Measurements from ENCODE around the gene CD28. TPM values are rescaled to one million over a fixed set of nuclear protein-coding genes. Genes with fewer than 3 reads are reported as not detected.

Gene CD28
- total RNA-seq, 4 donors from 2014 or later = 0.20 to 1.3 (median 0.51) TPM

DNA sequence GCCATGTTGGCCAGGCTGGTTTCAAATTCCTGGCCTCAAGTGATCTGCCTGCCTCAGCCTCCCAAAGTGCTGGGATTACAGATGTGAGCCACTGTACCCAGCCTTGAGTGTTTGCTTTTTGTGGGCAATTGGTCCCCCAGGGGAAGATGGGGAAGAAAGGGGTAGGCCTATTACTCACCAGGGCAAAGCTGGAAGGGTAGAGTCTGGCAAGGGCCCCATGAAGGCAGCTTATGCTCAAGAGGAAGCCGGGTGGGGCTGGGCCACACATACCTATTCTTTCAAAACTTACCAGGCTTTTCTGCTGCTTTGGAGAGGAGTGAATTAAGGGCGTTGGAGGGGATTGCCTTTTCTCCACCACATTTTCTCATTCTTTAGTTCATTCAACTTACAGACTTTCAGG, 24.5 kb upstream of the CD28 start:
- Histone ChIP-seq H3K27ac (peak overlapping the region; percentile 39 to 66 (median 55)), H3K4me1 (peaks cover 15 to 38% of the 10 kb centered on the region in 2 donors), H3K4me3 (replicated peaks in 1 of 3) (no peak overlapping the region), H3K9me3 (no peaks in the 10 kb centered on the region), H3K27me3 (no peaks in the 10 kb centered on the region), H3K36me3 (no peaks in the 10 kb centered on the region)
- WGBS, 2 donors = 82% methylated on average over 2 of the region's 2 CpGs
- intact Hi-C loops (cut with DNase I) = no loop called here
- TF ChIP-seq, protein P1, sequence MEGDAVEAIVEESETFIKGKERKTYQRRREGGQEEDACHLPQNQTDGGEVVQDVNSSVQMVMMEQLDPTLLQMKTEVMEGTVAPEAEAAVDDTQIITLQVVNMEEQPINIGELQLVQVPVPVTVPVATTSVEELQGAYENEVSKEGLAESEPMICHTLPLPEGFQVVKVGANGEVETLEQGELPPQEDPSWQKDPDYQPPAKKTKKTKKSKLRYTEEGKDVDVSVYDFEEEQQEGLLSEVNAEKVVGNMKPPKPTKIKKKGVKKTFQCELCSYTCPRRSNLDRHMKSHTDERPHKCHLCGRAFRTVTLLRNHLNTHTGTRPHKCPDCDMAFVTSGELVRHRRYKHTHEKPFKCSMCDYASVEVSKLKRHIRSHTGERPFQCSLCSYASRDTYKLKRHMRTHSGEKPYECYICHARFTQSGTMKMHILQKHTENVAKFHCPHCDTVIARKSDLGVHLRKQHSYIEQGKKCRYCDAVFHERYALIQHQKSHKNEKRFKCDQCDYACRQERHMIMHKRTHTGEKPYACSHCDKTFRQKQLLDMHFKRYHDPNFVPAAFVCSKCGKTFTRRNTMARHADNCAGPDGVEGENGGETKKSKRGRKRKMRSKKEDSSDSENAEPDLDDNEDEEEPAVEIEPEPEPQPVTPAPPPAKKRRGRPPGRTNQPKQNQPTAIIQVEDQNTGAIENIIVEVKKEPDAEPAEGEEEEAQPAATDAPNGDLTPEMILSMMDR (IDR thresholded peaks at IDR 0.05) = no peak
- no peak for TF ChIP-seq POLR2A (IDR thresholded peaks at IDR 0.05)
- no peak for DNase-seq

DNA sequence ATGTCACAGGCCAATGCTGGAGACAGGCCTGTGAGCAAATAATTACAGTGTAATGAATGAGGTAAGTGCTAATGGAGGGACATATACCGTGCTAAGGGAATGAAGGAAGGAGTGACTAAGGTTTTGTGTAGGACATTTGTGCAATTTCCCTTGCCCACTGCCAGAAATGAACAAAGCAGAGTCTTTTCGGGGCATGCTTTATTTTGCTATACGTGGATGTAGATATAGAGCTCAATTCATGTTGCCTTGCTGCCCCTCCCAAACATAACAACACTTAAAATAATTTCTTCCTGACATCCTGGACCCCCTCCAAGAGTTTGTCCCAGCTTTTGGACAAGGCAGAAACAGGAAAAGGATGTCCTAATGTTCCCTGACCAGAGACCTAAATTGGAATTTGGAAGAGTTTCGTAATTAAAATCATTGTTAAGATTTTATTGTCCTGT, 23.7 kb upstream of the CD28 start:
- H3K4me1 ChIP-seq = peaks cover 15 to 38% of the 10 kb centered on the region in 2 donors
- no peaks in the 10 kb centered on the region for H3K27me3 ChIP-seq
- H3K27ac ChIP-seq = peak overlapping the region; percentile 39 to 66 (median 55)
- intact Hi-C loops (cut with DNase I) = no loop called here
- TF ChIP-seq POLR2A (IDR thresholded peaks at IDR 0.05) = no peak
- TF ChIP-seq, protein P1 (IDR thresholded peaks at IDR 0.05) = no peak
- H3K4me3 ChIP-seq (replicated peaks in 1 of 3) = no peak overlapping the region
- H3K9me3 ChIP-seq = no peaks in the 10 kb centered on the region
- no peaks in the 10 kb centered on the region for H3K36me3 ChIP-seq
- DNase-seq = no peak
- WGBS, 2 donors = 64 to 68% methylated on average over 4 of the region's 4 CpGs

DNA sequence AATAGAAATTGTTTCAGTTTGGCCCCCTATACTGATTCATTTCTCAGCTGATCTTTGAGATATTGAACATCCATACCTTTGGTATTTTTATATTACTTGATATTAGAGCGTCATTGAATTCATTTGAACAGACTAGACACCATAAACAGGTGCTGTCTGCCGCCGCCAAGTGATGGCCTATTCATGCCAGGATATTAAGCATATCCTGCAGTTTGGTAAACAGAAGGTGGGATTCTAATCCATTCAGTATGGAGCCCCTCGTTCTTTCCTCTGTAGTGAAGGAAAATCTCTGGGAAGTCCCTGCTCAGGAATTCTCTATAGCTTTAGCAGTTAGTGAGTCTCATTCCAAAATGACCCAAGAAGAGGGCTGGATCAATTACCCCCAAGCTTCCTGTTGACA, 23.0 kb upstream of the CD28 start:
- WGBS, 2 donors = 79 to 81% methylated on average over 4 of the region's 4 CpGs
- DNase-seq = no peak
- H3K4me1 ChIP-seq = peaks cover 15 to 38% of the 10 kb centered on the region in 2 donors

DNA sequence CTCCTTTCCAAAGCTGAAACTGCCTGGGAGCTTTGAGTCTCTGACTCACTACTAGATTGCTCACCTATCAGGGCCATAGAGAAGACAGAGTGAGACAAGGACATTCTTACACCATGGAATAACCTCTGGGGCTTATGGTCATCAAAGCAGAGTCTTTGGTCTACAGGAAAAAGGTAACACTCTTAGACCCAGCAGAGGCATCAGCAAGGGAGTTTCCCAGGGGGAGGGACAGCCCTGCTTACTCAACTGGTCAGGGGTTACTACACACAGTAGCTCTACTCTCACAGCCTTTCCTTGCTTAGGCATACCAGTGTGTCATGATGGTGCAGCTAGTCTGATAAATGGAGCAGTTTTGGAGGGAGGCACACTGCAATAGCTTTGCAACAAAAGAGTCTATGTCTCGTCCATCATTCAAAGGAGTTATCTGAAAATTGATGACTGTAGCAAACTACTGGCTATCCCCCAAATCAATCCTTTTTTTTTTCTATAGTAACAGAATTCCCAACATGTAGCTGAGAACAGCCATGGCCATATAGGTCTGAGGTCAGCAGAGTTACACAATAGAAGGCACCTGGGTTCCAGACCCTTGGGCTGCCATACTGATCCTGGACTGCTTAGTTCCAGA, 22.4 kb upstream of the CD28 start:
- Histone ChIP-seq H3K27ac (peak overlapping the region in 2 of 3 donors; percentile 54 to 63), H3K27me3 (no peaks in the 10 kb centered on the region), H3K4me1 (peaks cover 15 to 42% of the 10 kb centered on the region in 2 donors), H3K36me3 (no peaks in the 10 kb centered on the region), H3K9me3 (no peaks in the 10 kb centered on the region), H3K4me3 (replicated peaks in 1 of 3) (no peak overlapping the region)
- intact Hi-C loops (cut with DNase I) = no loop called here
- TF ChIP-seq POLR2A (IDR thresholded peaks at IDR 0.05) = no peak
- TF ChIP-seq, protein P1 (IDR thresholded peaks at IDR 0.05) = no peak
- no peak for DNase-seq
- WGBS, 2 donors = 94 to 100% methylated on average over 1 of the region's 1 CpG

More for the DNA sequence above, 23.0 kb upstream of the CD28 start:
- no peaks in the 10 kb centered on the region for H3K36me3 ChIP-seq
- no peaks in the 10 kb centered on the region for H3K9me3 ChIP-seq
- H3K4me3 ChIP-seq (replicated peaks in 1 of 3) = no peak overlapping the region
- H3K27ac ChIP-seq = peak overlapping the region; percentile 37 to 63 (median 54)
- intact Hi-C loops (cut with DNase I) = no loop called here
- no peaks in the 10 kb centered on the region for H3K27me3 ChIP-seq
- TF ChIP-seq, protein P1 (IDR thresholded peaks at IDR 0.05) = no peak
- TF ChIP-seq POLR2A (IDR thresholded peaks at IDR 0.05) = no peak

DNA sequence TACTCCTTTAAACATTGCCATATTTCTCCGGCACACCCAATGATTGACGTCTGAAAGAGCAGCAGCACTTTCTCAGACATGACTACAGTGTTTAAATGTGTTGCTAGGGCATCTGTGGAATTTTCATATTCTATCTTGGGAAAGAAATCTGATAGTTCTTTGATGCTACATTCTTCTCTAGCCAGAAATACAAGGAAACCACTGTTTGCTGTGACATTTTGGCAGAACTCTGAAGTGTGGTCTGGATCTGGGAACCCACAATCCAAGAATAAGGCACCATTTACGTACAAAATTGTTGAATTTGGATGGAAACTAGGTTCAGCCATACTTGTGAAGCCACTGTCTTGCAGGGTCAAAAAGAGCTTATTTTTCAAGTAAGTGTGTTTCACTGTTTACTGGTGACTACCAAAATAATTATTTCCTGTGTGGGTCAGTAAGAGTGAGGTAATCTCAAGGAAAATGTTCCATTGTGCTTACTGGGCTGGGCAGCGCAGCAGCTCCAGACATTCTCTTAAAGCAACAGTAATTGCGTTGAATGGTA, 21.3 kb upstream of the CD28 start:
- Histone ChIP-seq H3K4me1 (peaks cover 15 to 42% of the 10 kb centered on the region in 2 donors), H3K27ac (peak overlapping the region; percentile 19 to 63 (median 54)), H3K4me3 (replicated peaks in 1 of 3) (no peak overlapping the region), H3K36me3 (no peaks in the 10 kb centered on the region), H3K27me3 (no peaks in the 10 kb centered on the region), H3K9me3 (no peaks in the 10 kb centered on the region)
- no peak for TF ChIP-seq POLR2A (IDR thresholded peaks at IDR 0.05)
- TF ChIP-seq, protein P1 (IDR thresholded peaks at IDR 0.05) = no peak
- WGBS, 2 donors = 60 to 72% methylated on average over 5 of the region's 5 CpGs
- intact Hi-C loops (cut with DNase I) = no loop called here
- DNase-seq = no peak
